Tibial nerve (tissue), 4 donors: ENCODE data around the gene MAP4. TPM values are rescaled to one million over a fixed set of nuclear protein-coding genes. Genes with fewer than 3 reads are reported as not detected.

Experiments
- DNase-seq, 2 donors: peaks; one replicate each; pipeline ENCODE4 v3.0.0-alpha.2; 2019; ENCODE audit warnings: low spot score in 2 of 2
- H3K27ac ChIP-seq, 4 donors: fragments of 200-600 bp; sonication (generic) in 3 of 4; one replicate each; pipeline ENCODE4 v1.5.1; 2017 to 2019; ENCODE audit warnings: mild to moderate bottlenecking in 1 of 4
- H3K27me3 ChIP-seq, 2 donors: fragments of 200-600 bp; sonication (generic) in 1 of 2; one replicate each; pipeline versions ENCODE4 v1.5.1 to v1.6.0; 2017 to 2019
- H3K36me3 ChIP-seq, 3 donors: fragments of 200-600 bp; sonication (generic); one replicate each; pipeline ENCODE4 v1.5.1; 2018 to 2019
- H3K4me1 ChIP-seq, 4 donors: fragments of 200-600 bp; sonication (generic) in 3 of 4; one replicate each; pipeline ENCODE4 v1.5.1; 2017 to 2019
- H3K4me3 ChIP-seq, 4 donors: fragments of 200-600 bp; sonication (generic) in 3 of 4; one replicate each; pipeline ENCODE4 v1.5.1; 2017 to 2019; ENCODE audit warnings: mild to moderate bottlenecking in 1 of 4, moderate library complexity in 1 of 4
- H3K9me3 ChIP-seq, 4 donors: fragments of 200-600 bp; sonication (generic) in 3 of 4; one replicate each; pipeline ENCODE4 v1.5.1; 2017 to 2019
- CTCF ChIP-seq, 5 experiments: fragments of 200-600 bp in 3 of 5; fragments of 450-650 bp in 2 of 5; sonication (generic) in 3 of 5; IDR thresholded peaks; one replicate each; pipeline ENCODE4 v1.5.1; 2016 to 2019; ENCODE audit warnings: antibody characterized with exemption in 5 of 5, mild to moderate bottlenecking in 3 of 5, moderate library complexity in 2 of 5
- EP300 ChIP-seq, 2 donors: sonication (generic); formaldehyde crosslinking; IDR thresholded peaks; one replicate each; pipeline ENCODE4 v1.6.1; 2017; ENCODE audit warnings: antibody characterized with exemption in 2 of 2, mild to moderate bottlenecking in 1 of 2
- POLR2A ChIP-seq, 2 donors: fragments of 450-650 bp; IDR thresholded peaks; one replicate each; pipeline ENCODE4 v1.6.1; 2017; ENCODE audit warnings: antibody characterized with exemption in 2 of 2, mild to moderate bottlenecking in 2 of 2, moderate library complexity in 2 of 2
- WGBS, 2 donors: methylation state at CpG; one replicate each; pipeline ENCODE4 v1.1.5; 2018; 5-methylcytosine and 5-hydroxymethylcytosine counted together
- total RNA-seq, 4 donors: library from RNA; depleted of rRNA; stranded (reverse); fragments of >200 nt; gene quantifications; one replicate each; pipeline ENCODE4 v1.1.0, GENCODE V29; 2016

Gene MAP4
- total RNA-seq, 4 donors from 2014 or later = 201 to 239 (median 231) TPM

GRCh38 chr3:47980795-47981194 lies 35.4 kb downstream of the MAP4 start:
- Histone ChIP-seq H3K36me3 (no peaks in the 10 kb centered on the region), H3K27me3 (no peaks in the 10 kb centered on the region), H3K27ac (no peak overlapping the region), H3K4me3 (no peak overlapping the region), H3K9me3 (no peaks in the 10 kb centered on the region), H3K4me1 (peaks cover 0 to 40% (median 4%) of the 10 kb centered on the region in 4 donors)
- no peak for DNase-seq
- no peak for TF ChIP-seq POLR2A (IDR thresholded peaks at IDR 0.05)
- TF ChIP-seq CTCF (IDR thresholded peaks at IDR 0.05) = no peak
- TF ChIP-seq EP300 (IDR thresholded peaks at IDR 0.05) = no peak
- WGBS, 2 donors = 53 to 60% methylated on average over 2 of the region's 2 CpGs

GRCh38 chr3:47979070-47979469 lies 37.1 kb downstream of the MAP4 start:
- DNase-seq = no peak
- Histone ChIP-seq H3K36me3 (no peaks in the 10 kb centered on the region), H3K9me3 (no peaks in the 10 kb centered on the region), H3K4me1 (peaks cover 0 to 28% (median 4%) of the 10 kb centered on the region in 4 donors), H3K27me3 (no peaks in the 10 kb centered on the region), H3K4me3 (no peak overlapping the region), H3K27ac (no peak overlapping the region)
- 91 to 96% methylated on average over 1 of the region's 1 CpG for WGBS, 2 donors
- TF ChIP-seq POLR2A (IDR thresholded peaks at IDR 0.05) = no peak
- TF ChIP-seq CTCF (IDR thresholded peaks at IDR 0.05) = no peak
- no peak for TF ChIP-seq EP300 (IDR thresholded peaks at IDR 0.05)

GRCh38 chr3:47978386-47978785 lies 37.8 kb downstream of the MAP4 start:
- H3K27me3 ChIP-seq = no peaks in the 10 kb centered on the region
- H3K9me3 ChIP-seq = no peaks in the 10 kb centered on the region
- no peak overlapping the region for H3K4me3 ChIP-seq
- no peak overlapping the region for H3K27ac ChIP-seq
- no peaks in the 10 kb centered on the region for H3K36me3 ChIP-seq
- TF ChIP-seq EP300 (IDR thresholded peaks at IDR 0.05) = no peak
- no peak for TF ChIP-seq CTCF (IDR thresholded peaks at IDR 0.05)
- TF ChIP-seq POLR2A (IDR thresholded peaks at IDR 0.05) = no peak
- DNase-seq = no peak
- WGBS, 2 donors = 90 to 98% methylated on average over 8 of the region's 8 CpGs
- peaks cover 0 to 26% (median 4%) of the 10 kb centered on the region in 4 donors for H3K4me1 ChIP-seq

- no peaks in the 10 kb centered on the region for H3K9me3 ChIP-seq
- H3K4me1 ChIP-seq = peaks cover 0 to 22% (median 4%) of the 10 kb centered on the region in 4 donors
- no peak overlapping the region for H3K27ac ChIP-seq
- H3K36me3 ChIP-seq = no peaks in the 10 kb centered on the region
- no peak for DNase-seq
- no peak overlapping the region for H3K4me3 ChIP-seq
- H3K27me3 ChIP-seq = no peaks in the 10 kb centered on the region
- TF ChIP-seq EP300 (IDR thresholded peaks at IDR 0.05) (no peak), CTCF (IDR thresholded peaks at IDR 0.05) (no peak), POLR2A (IDR thresholded peaks at IDR 0.05) (no peak)
- WGBS, 2 donors = 85% methylated on average over 3 of the region's 3 CpGs
Measured at GRCh38 chr3:47976135-47976732, 40.0 kb downstream of the MAP4 start.

GRCh38 chr3:47974974-47975470 lies 41.2 kb downstream of the MAP4 start:
- no peak for DNase-seq
- TF ChIP-seq EP300 (IDR thresholded peaks at IDR 0.05) = no peak
- TF ChIP-seq CTCF (IDR thresholded peaks at IDR 0.05) = no peak
- Histone ChIP-seq H3K4me3 (no peak overlapping the region), H3K27me3 (no peaks in the 10 kb centered on the region), H3K36me3 (peaks cover 0 to 5% (median 0%) of the 10 kb centered on the region in 3 donors), H3K4me1 (peaks cover 0 to 14% (median 0%) of the 10 kb centered on the region in 4 donors), H3K27ac (no peak overlapping the region), H3K9me3 (no peaks in the 10 kb centered on the region)
- 56 to 62% methylated on average over 4 of the region's 4 CpGs for WGBS, 2 donors
